Prostate gland (tissue), 2 donors: ENCODE measurements around the gene ST7. TPM values are rescaled to one million over a fixed set of nuclear protein-coding genes. Genes with fewer than 3 reads are reported as not detected.
"Not testable (repeated sequence)": the region's sequence is repeated elsewhere in the genome, so short reads cannot be mapped to it uniquely, and the experiment has no call there.

Experiments used
- DNase-seq: peaks from one replicate; pipeline ENCODE4 v3.0.0-alpha.2; 2019; ENCODE audit warnings: low spot score
- H3K27ac ChIP-seq, 2 donors: fragments of 200-600 bp; sonication (generic); 2 replicates each; pipeline ENCODE4 v1.5.1; 2017 to 2019
- H3K27me3 ChIP-seq: fragments of 200-600 bp; sonication (generic); replicated peaks from 2 replicates; pipeline ENCODE4 v1.5.1; 2019; ENCODE audit not compliant: insufficient read depth
- H3K36me3 ChIP-seq, 2 donors: fragments of 200-600 bp; sonication (generic); 1 replicate in 1 of 2; 2 replicates in 1 of 2; pipeline versions ENCODE4 v1.5.1 to v1.8.1; 2017 to 2019
- H3K4me1 ChIP-seq: fragments of 200-600 bp; sonication (generic); replicated peaks from 2 replicates; pipeline ENCODE4 v1.5.1; 2019
- H3K4me3 ChIP-seq, 2 donors: fragments of 200-600 bp; sonication (generic); 2 replicates each; pipeline ENCODE4 v1.5.1; 2017 to 2019
- H3K9me3 ChIP-seq: fragments of 200-600 bp; sonication (generic); 2 replicates; pipeline ENCODE4 v1.5.1; 2017
- CTCF ChIP-seq, 4 experiments: fragments of 200-600 bp in 2 of 4; fragments of 450-650 bp in 2 of 4; sonication (generic) in 2 of 4; IDR thresholded peaks; 1 replicate in 3 of 4; 2 replicates in 1 of 4; pipeline ENCODE4 v1.5.1; 2016 to 2019; ENCODE audit warnings: antibody characterized with exemption in 4 of 4, mild to moderate bottlenecking in 2 of 4, moderate library complexity in 2 of 4
- POLR2A ChIP-seq: fragments of 450-650 bp; IDR thresholded peaks from one replicate; pipeline ENCODE4 v1.6.1; 2016; ENCODE audit warnings: antibody characterized with exemption, mild to moderate bottlenecking
- POLR2AphosphoS5 ChIP-seq: sonication (generic); formaldehyde crosslinking; IDR thresholded peaks from one replicate; pipeline ENCODE4 v1.6.1; 2017; ENCODE audit warnings: antibody characterized with exemption
- WGBS: methylation state at CpG from one replicate; pipeline ENCODE4 v1.1.5; 2018; 5-methylcytosine and 5-hydroxymethylcytosine counted together
- intact Hi-C: fragments of 100-400 bp; cut with DNase I; formaldehyde crosslinking; loops from one replicate; pipeline ENCODE4 v1.14.2; 2022
- total RNA-seq, 2 donors: library from RNA; depleted of rRNA; stranded (reverse); fragments of >200 nt; gene quantifications; one replicate each; pipeline ENCODE4 v1.1.0, GENCODE V29; 2016

Gene ST7
- total RNA-seq, 2 donors from 2014 or later: 18.7 to 27.5 TPM

GRCh38 chr7:117119192-117119924 is 166.1 kb downstream of the ST7 start:
- Histone ChIP-seq H3K4me1 (no peaks in the 10 kb centered on the region), H3K9me3 (no peaks in the 10 kb centered on the region), H3K36me3 (no peaks in the 10 kb centered on the region), H3K27ac (no peak overlapping the region), H3K4me3 (no peak overlapping the region), H3K27me3 (no peaks in the 10 kb centered on the region)
- DNase-seq: peak; percentile 67
- TF ChIP-seq POLR2AphosphoS5 (peak; percentile 25), CTCF (IDR thresholded peaks at IDR 0.05) (peak; percentile 55 to 82 (median 78)), POLR2A (no peak)
- intact Hi-C loops: loop anchor here (2.0 kb wide), 1 partner anchor 131 kb away; no protein-coding TSS in a partner anchor
- WGBS: 32% methylated on average over 7 of the region's 7 CpGs

GRCh38 chr7:117120321-117120720 is 167.0 kb downstream of the ST7 start:
- 100% methylated on average over 1 of the region's 1 CpG for WGBS

GRCh38 chr7:117122036-117122435 is 168.7 kb downstream of the ST7 start:
- not testable (repeated sequence) for H3K9me3 ChIP-seq, H3K27me3 ChIP-seq, H3K4me3 ChIP-seq, H3K36me3 ChIP-seq, H3K27ac ChIP-seq, H3K4me1 ChIP-seq, DNase-seq
- 94% methylated on average over 1 of the region's 1 CpG for WGBS
- intact Hi-C loops: loop anchor here (10.0 kb wide), 1 partner anchor 263 kb away; no protein-coding TSS in a partner anchor

More at GRCh38 chr7:117120321-117120720, 167.0 kb downstream of the ST7 start:
- intact Hi-C loops: loop anchor here (10.0 kb wide), 1 partner anchor 264 kb away; no protein-coding TSS in a partner anchor
- not testable (repeated sequence) for H3K27me3 ChIP-seq, H3K4me1 ChIP-seq, DNase-seq, H3K9me3 ChIP-seq, H3K27ac ChIP-seq, H3K36me3 ChIP-seq, H3K4me3 ChIP-seq

GRCh38 chr7:117122536-117122935 is 169.2 kb downstream of the ST7 start:
- intact Hi-C loops: loop anchor here (10.0 kb wide), 1 partner anchor 262 kb away; no protein-coding TSS in a partner anchor
- no peak for DNase-seq
- no peak overlapping the region for H3K27ac ChIP-seq

GRCh38 chr7:117123311-117123926 is 170.1 kb downstream of the ST7 start:
- no peak for TF ChIP-seq CTCF (IDR thresholded peaks at IDR 0.05)
- TF ChIP-seq POLR2AphosphoS5: peak; percentile 72
- intact Hi-C loops: loop anchor here (10.0 kb wide), 1 partner anchor 261 kb away; no protein-coding TSS in a partner anchor
- Histone ChIP-seq H3K4me1 (no peaks in the 10 kb centered on the region), H3K4me3 (no peak overlapping the region), H3K27ac (no peak overlapping the region), H3K36me3 (no peaks in the 10 kb centered on the region), H3K9me3 (no peaks in the 10 kb centered on the region), H3K27me3 (no peaks in the 10 kb centered on the region)
- 59% methylated on average over 2 of the region's 2 CpGs for WGBS
- DNase-seq: no peak

More at GRCh38 chr7:117122536-117122935, 169.2 kb downstream of the ST7 start:
- TF ChIP-seq POLR2A (no peak), CTCF (IDR thresholded peaks at IDR 0.05) (no peak), POLR2AphosphoS5 (no peak)
- Histone ChIP-seq H3K9me3 (no peaks in the 10 kb centered on the region), H3K27me3 (no peaks in the 10 kb centered on the region), H3K36me3 (no peaks in the 10 kb centered on the region), H3K4me3 (no peak overlapping the region), H3K4me1 (no peaks in the 10 kb centered on the region)
